Neural cell (in vitro differentiated cells): ENCODE results near the gene TRPM8.

Source experiments
- EP300 ChIP-seq: fragments of 450-650 bp; conservative IDR thresholded peaks from 2 replicates; pipeline ENCODE4 v1.6.1; 2014; ENCODE audit warnings: antibody characterized with exemption, mild to moderate bottlenecking, moderate library complexity; ENCODE audit not compliant: poor library complexity, severe bottlenecking
- EZH2 ChIP-seq: fragments of 200-600, 300-800 bp; shearing (Covaris generic), sonication (generic); IDR thresholded peaks from 2 replicates; pipeline ENCODE4 v1.6.1; 2014; ENCODE audit warnings: antibody characterized with exemption, low read length, borderline replicate concordance, mild to moderate bottlenecking; ENCODE audit not compliant: insufficient read depth, poor library complexity, severe bottlenecking
- POLR2AphosphoS5 ChIP-seq: IDR thresholded peaks from 2 replicates; pipeline ENCODE4 v1.6.1; 2012
- RAD21 ChIP-seq: fragments of 450-650 bp; conservative IDR thresholded peaks from 2 replicates; pipeline ENCODE4 v1.6.1; 2014; ENCODE audit warnings: antibody characterized with exemption, mild to moderate bottlenecking, moderate library complexity
- REST ChIP-seq: IDR thresholded peaks from 2 replicates; pipeline ENCODE4 v1.6.1; 2012; ENCODE audit warnings: borderline replicate concordance
- SMC3 ChIP-seq: fragments of 450-650 bp; conservative IDR thresholded peaks from 2 replicates; pipeline ENCODE4 v1.6.1; 2014; ENCODE audit warnings: antibody characterized with exemption, mild to moderate bottlenecking, moderate library complexity; ENCODE audit not compliant: poor library complexity
- TAF1 ChIP-seq: IDR thresholded peaks from 2 replicates; pipeline ENCODE4 v1.6.1; 2012; ENCODE audit warnings: low read depth
- TF ChIP-seq, protein P1 (sequence below): fragments of 450-650 bp; IDR thresholded peaks from 2 replicates; pipeline ENCODE4 v1.5.1; 2014; ENCODE audit warnings: antibody characterized with exemption, mild to moderate bottlenecking, moderate library complexity; ENCODE audit not compliant: poor library complexity, severe bottlenecking

DNA sequence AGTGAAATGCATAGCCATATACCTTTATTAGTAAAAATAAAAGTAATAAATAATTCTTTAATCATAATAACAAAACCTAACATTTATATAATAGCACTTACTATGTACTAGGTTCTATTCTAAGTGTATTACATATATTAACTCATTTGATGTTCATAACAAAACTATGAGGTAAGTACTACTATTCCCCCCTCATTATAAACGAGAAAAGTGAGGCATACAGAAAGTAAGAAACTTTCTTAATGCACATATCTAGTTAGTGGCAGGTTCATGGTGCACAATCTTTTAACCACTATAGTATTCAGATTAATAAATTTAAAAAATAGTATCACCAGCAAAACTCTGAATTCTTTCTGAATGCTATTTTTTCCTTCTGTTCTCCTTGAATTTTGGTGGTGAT lies 27.5 kb downstream of the TRPM8 start:
- TF ChIP-seq, protein P1, sequence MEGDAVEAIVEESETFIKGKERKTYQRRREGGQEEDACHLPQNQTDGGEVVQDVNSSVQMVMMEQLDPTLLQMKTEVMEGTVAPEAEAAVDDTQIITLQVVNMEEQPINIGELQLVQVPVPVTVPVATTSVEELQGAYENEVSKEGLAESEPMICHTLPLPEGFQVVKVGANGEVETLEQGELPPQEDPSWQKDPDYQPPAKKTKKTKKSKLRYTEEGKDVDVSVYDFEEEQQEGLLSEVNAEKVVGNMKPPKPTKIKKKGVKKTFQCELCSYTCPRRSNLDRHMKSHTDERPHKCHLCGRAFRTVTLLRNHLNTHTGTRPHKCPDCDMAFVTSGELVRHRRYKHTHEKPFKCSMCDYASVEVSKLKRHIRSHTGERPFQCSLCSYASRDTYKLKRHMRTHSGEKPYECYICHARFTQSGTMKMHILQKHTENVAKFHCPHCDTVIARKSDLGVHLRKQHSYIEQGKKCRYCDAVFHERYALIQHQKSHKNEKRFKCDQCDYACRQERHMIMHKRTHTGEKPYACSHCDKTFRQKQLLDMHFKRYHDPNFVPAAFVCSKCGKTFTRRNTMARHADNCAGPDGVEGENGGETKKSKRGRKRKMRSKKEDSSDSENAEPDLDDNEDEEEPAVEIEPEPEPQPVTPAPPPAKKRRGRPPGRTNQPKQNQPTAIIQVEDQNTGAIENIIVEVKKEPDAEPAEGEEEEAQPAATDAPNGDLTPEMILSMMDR, result no peak
- TF ChIP-seq EZH2 (no peak), SMC3 (no peak), RAD21 (no peak), POLR2AphosphoS5 (no peak), REST (no peak), TAF1 (no peak), EP300 (no peak)
